ENCODE results near the gene CDK5R1.

Gene CDK5R1

GRCh38 chr17:32489320-32490100, 2.7 kb downstream of the CDK5R1 start:
- H3K27ac ChIP-seq (ENCODE audit: low read depth, low read length) = no peak overlapping the region
- H3K27me3 ChIP-seq (ENCODE audit: control insufficient read depth, insufficient read depth, low read length) = no peaks in the 10 kb centered on the region
- H3K4me1 ChIP-seq (ENCODE audit: control insufficient read depth, insufficient read depth, low read length) = peaks cover 3% of the 10 kb centered on the region
- no peaks in the 10 kb centered on the region for H3K36me3 ChIP-seq (ENCODE audit: control insufficient read depth, insufficient read depth, low read length)
- H3K4me3 ChIP-seq (ENCODE audit: low read length) = no peak overlapping the region
- H3K9ac ChIP-seq (ENCODE audit: low read length) = no peak overlapping the region

- H3K9ac ChIP-seq (ENCODE audit: low read length) = no peak overlapping the region
- no peak overlapping the region for H3K4me3 ChIP-seq (ENCODE audit: low read length)
- no peaks in the 10 kb centered on the region for H3K27me3 ChIP-seq (ENCODE audit: control insufficient read depth, insufficient read depth, low read length)
- peaks cover 3% of the 10 kb centered on the region for H3K4me1 ChIP-seq (ENCODE audit: control insufficient read depth, insufficient read depth, low read length)
- no peaks in the 10 kb centered on the region for H3K36me3 ChIP-seq (ENCODE audit: control insufficient read depth, insufficient read depth, low read length)
- H3K27ac ChIP-seq (ENCODE audit: low read depth, low read length) = no peak overlapping the region
Measured at GRCh38 chr17:32490101-32490482, 3.3 kb downstream of the CDK5R1 start.

- peaks cover 3% of the 10 kb centered on the region for H3K4me1 ChIP-seq (ENCODE audit: control insufficient read depth, insufficient read depth, low read length)
- no peaks in the 10 kb centered on the region for H3K27me3 ChIP-seq (ENCODE audit: control insufficient read depth, insufficient read depth, low read length)
- H3K27ac ChIP-seq (ENCODE audit: low read depth, low read length) = no peak overlapping the region
- no peaks in the 10 kb centered on the region for H3K36me3 ChIP-seq (ENCODE audit: control insufficient read depth, insufficient read depth, low read length)
- no peak overlapping the region for H3K4me3 ChIP-seq (ENCODE audit: low read length)
- no peak overlapping the region for H3K9ac ChIP-seq (ENCODE audit: low read length)
Measured at GRCh38 chr17:32491371-32492263, 4.8 kb downstream of the CDK5R1 start.

GRCh38 chr17:32492264-32492589, 5.4 kb downstream of the CDK5R1 start:
- Histone ChIP-seq H3K36me3 (ENCODE audit: control insufficient read depth, insufficient read depth, low read length) (no peaks in the 10 kb centered on the region), H3K4me1 (ENCODE audit: control insufficient read depth, insufficient read depth, low read length) (peaks cover 3% of the 10 kb centered on the region)

GRCh38 chr17:32492648-32493289, 6.0 kb downstream of the CDK5R1 start:
- H3K4me1 ChIP-seq (ENCODE audit: control insufficient read depth, insufficient read depth, low read length) = no peaks in the 10 kb centered on the region
- H3K4me3 ChIP-seq (ENCODE audit: low read length) = no peak overlapping the region
- no peaks in the 10 kb centered on the region for H3K36me3 ChIP-seq (ENCODE audit: control insufficient read depth, insufficient read depth, low read length)
- no peaks in the 10 kb centered on the region for H3K27me3 ChIP-seq (ENCODE audit: control insufficient read depth, insufficient read depth, low read length)
- H3K9ac ChIP-seq (ENCODE audit: low read length) = no peak overlapping the region
- no peak overlapping the region for H3K27ac ChIP-seq (ENCODE audit: low read depth, low read length)

More at GRCh38 chr17:32492264-32492589, 5.4 kb downstream of the CDK5R1 start:
- no peak overlapping the region for H3K9ac ChIP-seq (ENCODE audit: low read length)
- no peak overlapping the region for H3K27ac ChIP-seq (ENCODE audit: low read depth, low read length)
- no peak overlapping the region for H3K4me3 ChIP-seq (ENCODE audit: low read length)
- H3K27me3 ChIP-seq (ENCODE audit: control insufficient read depth, insufficient read depth, low read length) = no peaks in the 10 kb centered on the region

- no peaks in the 10 kb centered on the region for H3K4me1 ChIP-seq (ENCODE audit: control insufficient read depth, insufficient read depth, low read length)
Measured at GRCh38 chr17:32493571-32493970, 6.8 kb downstream of the CDK5R1 start.

GRCh38 chr17:32493976-32494513, 7.3 kb downstream of the CDK5R1 start:
- no peak overlapping the region for H3K27ac ChIP-seq (ENCODE audit: low read depth, low read length)

More at GRCh38 chr17:32493571-32493970, 6.8 kb downstream of the CDK5R1 start:
- Histone ChIP-seq H3K36me3 (ENCODE audit: control insufficient read depth, insufficient read depth, low read length) (no peaks in the 10 kb centered on the region), H3K27me3 (ENCODE audit: control insufficient read depth, insufficient read depth, low read length) (no peaks in the 10 kb centered on the region), H3K9ac (ENCODE audit: low read length) (no peak overlapping the region), H3K4me3 (ENCODE audit: low read length) (no peak overlapping the region), H3K27ac (ENCODE audit: low read depth, low read length) (no peak overlapping the region)

GRCh38 chr17:32494621-32495358, 8.0 kb downstream of the CDK5R1 start:
- Histone ChIP-seq H3K27me3 (ENCODE audit: control insufficient read depth, insufficient read depth, low read length) (no peaks in the 10 kb centered on the region), H3K4me3 (ENCODE audit: low read length) (no peak overlapping the region), H3K4me1 (ENCODE audit: control insufficient read depth, insufficient read depth, low read length) (no peaks in the 10 kb centered on the region)

More at GRCh38 chr17:32493976-32494513, 7.3 kb downstream of the CDK5R1 start:
- H3K27me3 ChIP-seq (ENCODE audit: control insufficient read depth, insufficient read depth, low read length) = no peaks in the 10 kb centered on the region
- H3K36me3 ChIP-seq (ENCODE audit: control insufficient read depth, insufficient read depth, low read length) = no peaks in the 10 kb centered on the region
- no peak overlapping the region for H3K4me3 ChIP-seq (ENCODE audit: low read length)
- H3K9ac ChIP-seq (ENCODE audit: low read length) = no peak overlapping the region
- H3K4me1 ChIP-seq (ENCODE audit: control insufficient read depth, insufficient read depth, low read length) = no peaks in the 10 kb centered on the region

GRCh38 chr17:32495359-32496231, 8.8 kb downstream of the CDK5R1 start:
- no peaks in the 10 kb centered on the region for H3K36me3 ChIP-seq (ENCODE audit: control insufficient read depth, insufficient read depth, low read length)
- H3K27ac ChIP-seq (ENCODE audit: low read depth, low read length) = no peak overlapping the region
- H3K4me1 ChIP-seq (ENCODE audit: control insufficient read depth, insufficient read depth, low read length) = no peaks in the 10 kb centered on the region
- no peak overlapping the region for H3K4me3 ChIP-seq (ENCODE audit: low read length)
- H3K9ac ChIP-seq (ENCODE audit: low read length) = no peak overlapping the region
- no peaks in the 10 kb centered on the region for H3K27me3 ChIP-seq (ENCODE audit: control insufficient read depth, insufficient read depth, low read length)

More at GRCh38 chr17:32494621-32495358, 8.0 kb downstream of the CDK5R1 start:
- no peaks in the 10 kb centered on the region for H3K36me3 ChIP-seq (ENCODE audit: control insufficient read depth, insufficient read depth, low read length)
- H3K9ac ChIP-seq (ENCODE audit: low read length) = no peak overlapping the region
- no peak overlapping the region for H3K27ac ChIP-seq (ENCODE audit: low read depth, low read length)

GRCh38 chr17:32496395-32497073, 9.7 kb downstream of the CDK5R1 start:
- Histone ChIP-seq H3K27ac (ENCODE audit: low read depth, low read length) (no peak overlapping the region), H3K4me1 (ENCODE audit: control insufficient read depth, insufficient read depth, low read length) (no peaks in the 10 kb centered on the region), H3K4me3 (ENCODE audit: low read length) (no peak overlapping the region), H3K9ac (ENCODE audit: low read length) (no peak overlapping the region), H3K27me3 (ENCODE audit: control insufficient read depth, insufficient read depth, low read length) (no peaks in the 10 kb centered on the region), H3K36me3 (ENCODE audit: control insufficient read depth, insufficient read depth, low read length) (no peaks in the 10 kb centered on the region)
